Stimulated activated CD8-positive, alpha-beta memory T cell treated with anti-CD3 and anti-CD28 coated beads, Interleukin-15, amount 100 ng/mL, for 4 hours (primary cell): ENCODE results near the gene SORCS2.

Source experiments
- DNase-seq, 2 donors: peaks; one replicate each; pipeline ENCODE4 v3.0.0-alpha.2; 2020; ENCODE audit warnings: low read depth in 2 of 2

The SORCS2 gene

DNA sequence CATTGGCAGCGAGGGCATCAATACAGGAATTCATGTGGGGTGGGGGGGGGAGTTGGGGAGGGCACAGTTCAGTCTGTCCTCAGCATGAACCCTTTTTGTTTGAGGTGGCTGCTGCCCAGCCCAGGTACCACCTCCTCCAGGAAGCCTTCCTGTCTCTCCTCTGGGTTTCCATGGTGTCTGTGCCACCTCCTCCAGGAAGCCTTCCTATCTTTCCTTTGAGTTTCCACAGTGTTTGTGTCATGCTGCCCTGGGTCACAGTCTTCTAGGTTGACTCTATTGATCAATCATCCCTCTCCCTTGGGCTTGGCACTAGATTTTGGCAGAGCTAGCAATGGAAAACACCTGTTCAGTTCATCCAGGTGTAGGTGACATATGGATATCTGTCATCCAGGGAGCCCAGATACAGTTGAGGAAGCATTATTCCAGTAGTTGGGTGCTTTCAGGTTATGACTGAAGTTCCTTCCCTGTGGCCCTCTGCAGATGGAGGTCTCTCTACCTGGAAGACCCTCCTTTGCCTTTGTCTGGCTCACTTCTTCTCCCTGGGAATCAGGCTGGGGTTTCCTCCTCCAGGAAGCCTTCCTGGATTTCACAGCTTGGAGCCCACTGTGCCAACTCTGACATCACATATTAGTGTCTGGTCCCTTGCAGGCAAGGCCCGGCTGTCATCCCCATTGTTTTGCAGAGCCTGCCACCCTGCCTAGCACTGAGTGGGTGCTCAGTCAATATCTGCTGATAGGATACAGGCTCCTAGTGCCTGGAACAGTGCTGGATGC, 96.6 kb downstream of the SORCS2 start:
- no peak for DNase-seq

GRCh38 chr4:7289589-7289988, 97.3 kb downstream of the SORCS2 start:
- no peak for DNase-seq

GRCh38 chr4:7291372-7292114, 99.2 kb downstream of the SORCS2 start:
- DNase-seq: no peak

- DNase-seq: no peak
These were observed 101.4 kb downstream of the SORCS2 start for GRCh38 chr4:7293703-7294102.

GRCh38 chr4:7294176-7294756, 101.9 kb downstream of the SORCS2 start:
- DNase-seq: no peak

- no peak for DNase-seq
These were observed 103.0 kb downstream of the SORCS2 start for GRCh38 chr4:7295197-7295910.

GRCh38 chr4:7295911-7296660, 103.7 kb downstream of the SORCS2 start:
- no peak for DNase-seq

- DNase-seq: no peak
These were observed 104.5 kb downstream of the SORCS2 start for GRCh38 chr4:7296661-7297335.

GRCh38 chr4:7297374-7297773, 105.0 kb downstream of the SORCS2 start:
- DNase-seq: no peak

- no peak for DNase-seq
These were observed 105.5 kb downstream of the SORCS2 start for GRCh38 chr4:7297881-7298280.

DNA sequence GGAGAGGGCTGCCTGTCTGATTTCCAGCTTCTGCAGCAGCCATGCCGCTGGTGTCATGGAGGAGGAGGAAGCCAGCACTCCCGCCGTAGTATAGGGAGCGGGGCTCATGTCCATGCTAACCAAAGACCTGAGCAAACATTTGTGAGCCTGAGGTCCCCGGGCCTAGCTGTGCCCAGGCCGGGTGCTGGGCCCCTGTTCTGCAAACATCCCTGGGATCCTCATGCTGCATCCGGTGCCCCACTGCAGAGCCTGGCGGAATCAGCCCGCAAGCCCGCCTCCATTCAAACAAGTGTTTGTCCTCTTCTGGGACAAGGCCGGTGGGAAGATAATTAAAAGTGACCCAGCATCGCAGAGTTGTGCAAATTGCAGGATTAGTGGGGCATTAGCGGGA, 106.3 kb downstream of the SORCS2 start:
- no peak for DNase-seq

DNA sequence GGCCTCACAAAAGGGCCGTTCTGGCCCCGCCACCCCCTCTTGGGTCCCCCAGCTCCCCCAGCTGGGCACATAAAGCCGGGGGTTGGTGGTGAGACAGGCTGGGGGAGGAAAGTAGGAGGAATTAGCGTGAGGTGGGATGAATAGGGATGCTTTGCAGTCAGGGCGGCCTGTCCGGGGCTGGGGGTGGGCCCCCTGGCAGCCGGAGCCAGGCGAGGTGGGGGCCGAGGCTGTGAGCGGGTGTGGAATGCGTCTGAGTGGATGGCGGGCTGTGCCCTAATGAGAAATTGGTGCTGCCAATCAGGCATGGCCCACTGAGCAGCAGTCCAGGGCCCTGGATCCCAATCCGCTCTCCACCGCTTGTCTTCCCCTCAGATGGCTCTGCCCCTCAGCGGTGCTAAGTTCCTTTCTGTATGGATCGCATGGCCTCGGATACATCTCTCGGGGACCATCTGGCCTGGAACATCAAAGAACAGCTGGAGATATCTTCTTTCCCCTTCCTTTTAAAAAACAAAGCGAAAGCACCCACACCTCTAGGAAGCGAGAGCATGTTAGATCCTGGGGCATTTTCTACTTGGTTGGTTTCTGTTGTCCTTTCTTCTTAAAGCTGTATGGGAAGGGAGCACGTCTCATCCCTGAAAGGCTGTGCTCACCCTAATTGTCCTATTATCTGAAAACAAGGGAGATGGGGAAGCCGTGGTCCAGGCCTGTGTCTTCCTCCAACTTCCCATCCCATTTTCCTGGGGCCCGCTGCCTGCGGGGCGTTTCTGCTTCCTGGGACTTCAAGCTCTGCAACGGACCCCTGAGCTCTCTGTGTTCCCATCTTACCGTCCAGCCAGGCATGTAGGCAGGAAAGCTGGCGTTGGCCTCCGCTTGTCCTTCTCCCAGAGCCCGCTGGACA, 106.9 kb downstream of the SORCS2 start:
- DNase-seq: no peak

- no peak for DNase-seq
These were observed 107.8 kb downstream of the SORCS2 start for GRCh38 chr4:7299908-7300710.

GRCh38 chr4:7300711-7301095, 108.4 kb downstream of the SORCS2 start:
- DNase-seq: no peak

- no peak for DNase-seq
These were observed 108.9 kb downstream of the SORCS2 start for GRCh38 chr4:7301126-7301785.

DNA sequence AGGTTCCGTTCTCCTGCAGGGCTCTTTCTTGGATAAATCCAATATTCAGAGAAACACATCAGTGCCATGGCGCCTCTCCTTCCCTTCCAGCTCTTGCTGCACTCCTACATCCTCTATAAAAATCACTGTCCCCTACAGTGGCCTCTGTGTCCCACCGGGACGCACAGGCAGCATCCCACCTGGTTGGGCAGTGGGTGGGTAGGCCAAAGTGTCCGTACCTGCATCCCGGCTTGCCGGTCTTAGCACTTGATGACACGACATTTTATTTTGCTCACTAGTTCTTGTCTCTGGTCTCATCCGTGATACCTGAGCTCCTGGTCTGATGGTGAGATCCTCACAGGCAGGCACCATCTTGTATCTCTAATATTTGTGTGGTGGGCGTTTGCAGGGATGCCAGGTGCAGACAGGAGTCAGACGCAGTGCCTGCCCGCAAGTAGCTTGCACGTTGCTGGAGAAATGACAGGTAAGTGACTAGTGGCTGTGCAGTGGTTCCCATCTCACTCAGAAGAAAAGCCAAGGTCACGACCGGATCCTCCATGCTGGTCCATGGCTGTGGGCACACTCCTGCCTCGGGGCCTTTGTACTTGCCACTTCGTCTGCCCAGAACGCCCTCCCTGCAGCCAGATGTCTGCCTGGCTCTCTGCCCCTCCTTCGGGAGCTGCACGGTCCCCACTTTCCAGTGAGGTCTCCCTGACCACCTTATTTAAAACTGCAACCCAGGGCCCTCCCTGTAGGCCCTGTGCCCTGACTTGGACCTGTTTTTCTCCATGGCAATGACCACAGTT, 109.7 kb downstream of the SORCS2 start:
- DNase-seq: no peak

- DNase-seq: no peak
These were observed 110.6 kb downstream of the SORCS2 start for GRCh38 chr4:7302781-7303404.
